ENCODE measurements around the gene TMEM219.
"Not testable (repeated sequence)": the region's sequence is repeated elsewhere in the genome, so short reads cannot be mapped to it uniquely, and the experiment has no call there.

TMEM219 gene

DNA sequence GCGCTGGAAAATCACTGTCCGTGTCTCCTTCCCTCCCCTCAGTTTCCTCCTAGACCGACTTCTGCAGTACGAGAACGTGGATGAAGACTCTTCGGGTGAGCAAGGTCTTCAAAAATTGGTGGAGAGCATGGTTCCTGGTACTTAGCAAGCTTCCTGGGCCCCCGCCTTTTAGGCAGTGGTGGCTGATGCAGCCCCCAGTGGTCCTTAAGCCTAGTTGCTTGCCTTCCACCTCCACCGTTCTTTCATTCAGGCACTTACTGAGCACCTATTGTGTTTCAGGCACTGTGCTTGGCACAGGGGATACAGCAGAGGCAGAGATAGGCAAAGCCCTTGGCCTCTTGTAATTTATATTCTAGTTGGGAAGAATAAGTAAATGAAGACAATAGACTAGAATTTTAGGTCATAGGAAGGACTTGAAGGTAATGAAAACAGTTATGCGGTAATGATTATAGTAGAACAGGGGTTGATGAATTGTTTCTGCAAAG is 34.9 kb downstream of the TMEM219 start:
- DNase-seq, result no peak

DNA sequence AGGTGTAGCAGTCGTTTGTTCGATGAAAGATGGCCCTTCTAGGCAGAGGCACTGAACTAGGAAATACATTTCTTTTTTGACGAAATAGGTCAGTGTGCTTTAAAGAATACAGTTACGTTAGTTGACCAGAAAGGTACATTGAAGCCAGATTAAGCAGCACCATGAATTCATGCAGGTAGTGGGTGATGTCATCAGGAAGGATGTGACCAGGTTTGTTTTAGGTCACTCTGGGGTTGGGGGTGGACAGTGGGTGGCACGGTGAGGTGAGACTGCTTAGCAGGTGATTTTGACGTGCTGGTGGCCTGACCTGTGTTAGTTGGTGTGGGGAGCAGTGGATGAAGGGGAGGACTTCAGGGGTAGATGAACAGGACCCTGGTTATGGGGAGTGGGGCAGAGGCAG is 37.7 kb downstream of the TMEM219 start:
- no peak for DNase-seq

DNA sequence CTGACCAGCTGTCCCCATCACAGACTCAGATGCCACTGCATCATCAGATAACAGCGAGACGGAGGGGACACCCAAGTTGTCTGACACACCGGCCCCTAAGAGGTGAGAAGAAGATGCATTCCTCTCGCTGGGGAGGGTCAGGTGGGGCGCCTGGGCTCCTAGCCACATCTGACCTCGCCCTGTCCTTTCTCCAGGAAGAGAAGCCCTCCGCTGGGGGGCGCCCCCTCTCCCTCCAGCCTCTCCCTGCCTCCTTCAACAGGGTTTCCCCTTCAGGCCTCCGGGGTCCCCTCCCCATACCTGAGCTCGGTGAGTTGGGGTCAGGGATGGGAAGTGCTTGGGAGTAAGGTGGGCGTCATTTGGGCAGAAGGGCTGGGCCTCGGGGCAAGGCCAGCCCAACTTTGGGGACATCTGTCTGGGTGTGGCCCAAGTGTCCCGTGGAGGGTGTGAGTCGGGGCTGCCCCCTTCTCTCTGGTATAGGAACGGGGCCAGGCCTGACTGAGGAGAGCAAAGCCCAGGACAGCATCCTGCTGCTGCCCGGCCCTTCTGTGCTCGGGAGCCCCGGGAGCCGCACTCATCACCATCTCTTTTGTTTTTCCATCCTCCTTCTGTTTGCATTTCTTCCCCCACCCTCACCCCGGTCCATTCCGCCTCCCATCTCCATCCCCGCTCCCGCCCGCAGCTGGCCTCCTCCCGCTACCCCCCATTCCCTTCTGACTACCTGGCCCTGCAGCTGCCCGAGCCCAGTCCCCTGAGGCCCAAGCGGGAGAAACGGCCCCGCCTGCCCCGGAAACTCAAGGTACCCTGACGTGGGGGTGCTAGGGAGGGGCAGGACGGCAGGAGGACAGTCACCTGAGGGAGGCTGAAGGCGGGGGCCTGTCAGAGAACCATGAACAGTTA is 39.1 kb downstream of the TMEM219 start:
- DNase-seq, result no peak

DNA sequence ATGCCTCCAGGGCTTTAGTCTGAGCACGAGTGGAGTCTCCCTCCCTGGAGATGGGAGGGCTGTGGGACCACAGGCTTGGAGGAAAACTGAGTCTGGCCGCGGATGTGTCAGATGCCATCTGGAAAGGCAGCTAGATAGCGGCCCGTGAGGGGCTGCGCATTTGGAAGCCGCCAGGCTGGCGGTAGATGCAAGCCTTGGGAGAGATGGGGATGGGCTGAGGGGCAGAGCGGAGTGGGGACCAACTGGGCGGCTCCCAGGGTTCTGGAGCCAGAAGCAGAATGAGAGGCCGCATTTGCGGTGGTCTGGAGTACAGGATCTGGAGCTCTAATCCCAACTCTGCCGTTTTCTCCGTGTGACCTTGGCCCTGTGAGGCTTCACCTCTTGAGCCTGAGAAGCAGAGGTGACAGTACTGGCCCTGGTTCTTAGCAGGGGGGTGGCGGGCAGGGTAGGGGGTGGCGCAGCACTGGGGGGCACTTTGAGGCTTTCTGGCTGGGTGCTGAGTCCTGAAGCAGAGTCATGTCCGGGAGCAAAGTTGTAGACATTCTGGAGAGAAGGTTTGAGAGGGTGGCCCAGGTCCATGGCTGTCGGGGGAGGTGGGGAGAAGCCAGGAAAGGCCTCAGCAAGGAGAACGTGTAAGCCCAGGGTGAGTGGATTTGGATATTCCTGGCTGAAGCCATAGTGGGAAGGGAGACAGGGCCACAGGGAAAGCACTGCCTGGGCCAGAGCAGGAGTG is 40.9 kb downstream of the TMEM219 start:
- no peak for DNase-seq

DNA sequence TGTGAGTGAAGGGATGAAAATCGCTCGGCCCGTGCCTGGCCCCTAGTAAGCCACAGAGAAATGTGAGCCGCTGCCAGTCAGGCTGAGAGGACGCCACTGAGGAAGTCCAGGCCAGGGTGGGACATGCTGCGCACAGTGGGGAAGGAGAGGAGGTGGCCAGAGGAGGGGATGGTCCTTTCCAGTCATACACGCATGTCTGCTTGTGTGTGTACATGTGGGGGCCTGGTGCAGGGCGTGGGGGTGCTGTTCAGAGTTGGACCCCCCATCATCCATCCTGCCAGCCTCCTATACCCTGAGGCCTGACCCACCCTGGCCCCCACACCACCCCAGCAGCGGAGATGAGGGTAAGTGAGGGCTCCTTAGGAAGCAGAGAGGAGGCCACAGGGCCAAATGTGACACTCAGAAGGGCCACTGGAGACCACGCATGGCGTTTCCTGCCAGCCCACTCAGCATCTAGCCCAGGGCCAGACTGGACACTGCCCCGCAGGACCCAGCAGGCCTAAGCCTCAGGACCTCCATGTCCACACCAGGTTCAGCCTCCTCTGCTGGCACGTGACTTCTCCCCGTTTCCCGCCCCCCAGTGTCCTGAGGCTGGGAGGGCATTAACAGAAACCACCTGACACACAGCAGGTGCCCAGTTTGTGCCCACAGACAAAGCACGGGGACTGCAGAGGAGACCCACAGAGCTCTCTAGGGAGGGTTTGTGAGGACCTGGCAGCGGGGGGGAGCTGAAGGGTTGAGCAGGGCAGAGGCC is 42.0 kb downstream of the TMEM219 start:
- DNase-seq, result no peak

DNA sequence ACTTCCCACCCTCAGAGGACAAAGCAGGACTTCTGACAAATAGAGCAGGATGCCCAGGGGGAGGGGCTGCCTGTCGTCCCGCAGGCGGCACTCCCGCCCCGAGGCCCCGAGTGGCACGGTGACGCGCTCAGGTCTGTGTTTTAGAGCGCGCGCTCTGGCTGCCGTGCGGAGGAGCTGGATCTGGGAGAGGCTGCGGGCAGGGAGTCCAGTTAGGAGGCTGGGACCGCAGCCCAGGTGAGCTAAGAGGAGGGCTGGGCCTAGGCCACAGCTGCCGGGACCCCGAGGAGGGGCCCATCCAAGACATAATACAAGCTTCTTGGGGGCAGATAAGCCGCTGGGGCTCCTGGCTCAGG is 42.5 kb downstream of the TMEM219 start:
- no peak for DNase-seq

DNA sequence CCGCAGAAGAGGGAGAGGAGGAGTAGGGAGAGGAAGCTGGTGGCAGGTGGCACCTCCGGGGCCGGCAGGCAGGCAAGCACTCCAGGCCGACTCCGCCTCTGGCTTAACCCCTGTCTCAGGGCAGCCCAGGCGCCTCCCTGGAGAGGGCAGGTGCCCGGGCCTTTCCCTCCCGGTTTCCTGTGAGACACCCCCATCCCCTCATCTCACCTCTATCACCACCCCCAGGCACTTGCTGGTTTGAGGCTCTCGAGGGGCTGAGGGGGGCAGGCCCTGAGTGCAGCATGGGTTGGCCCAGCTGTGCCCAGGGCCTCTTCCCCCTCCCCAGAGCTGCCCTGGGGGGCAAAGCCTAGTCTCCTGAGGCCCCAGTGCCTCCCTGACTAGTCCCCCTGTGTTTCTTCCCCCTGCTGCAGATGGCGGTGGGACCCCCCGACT is 42.9 kb downstream of the TMEM219 start:
- no peak for DNase-seq

DNA sequence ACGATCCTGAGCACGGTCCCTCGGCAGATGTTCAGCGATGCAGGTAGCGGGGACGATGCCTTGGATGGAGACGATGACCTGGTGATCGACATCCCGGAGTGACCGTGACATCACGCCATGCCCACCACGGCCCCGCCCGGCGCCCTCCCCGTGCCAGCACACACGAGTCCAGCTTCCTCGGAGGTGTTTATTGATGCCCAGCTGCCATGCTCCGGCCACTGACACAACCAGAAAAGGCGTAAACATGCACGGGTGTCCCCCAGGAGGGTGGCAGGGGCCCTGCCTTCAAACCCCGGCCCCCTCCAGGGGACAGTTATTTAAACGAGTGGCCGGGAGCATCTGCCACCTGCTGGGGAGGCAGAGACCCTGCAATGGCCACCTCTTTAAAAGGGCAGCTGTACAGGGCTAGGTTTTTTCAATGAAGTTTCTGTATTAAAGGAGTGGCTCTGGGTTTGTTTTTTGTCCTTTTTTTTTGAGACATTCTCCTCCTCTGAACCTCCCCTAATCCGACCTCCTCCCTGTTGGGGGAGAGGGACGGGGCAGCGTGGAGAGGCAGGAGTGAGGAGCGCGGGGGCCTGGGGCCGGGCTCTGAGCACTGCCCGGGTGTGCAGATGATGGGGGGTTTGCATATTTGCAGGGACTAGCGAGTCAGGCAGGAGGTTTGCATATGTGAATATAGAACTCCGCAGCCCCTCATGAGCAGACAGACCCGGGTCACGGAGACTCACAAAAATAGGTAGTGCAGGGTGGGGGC is 43.6 kb downstream of the TMEM219 start:
- peak; percentile 42 to 57 for DNase-seq

DNA sequence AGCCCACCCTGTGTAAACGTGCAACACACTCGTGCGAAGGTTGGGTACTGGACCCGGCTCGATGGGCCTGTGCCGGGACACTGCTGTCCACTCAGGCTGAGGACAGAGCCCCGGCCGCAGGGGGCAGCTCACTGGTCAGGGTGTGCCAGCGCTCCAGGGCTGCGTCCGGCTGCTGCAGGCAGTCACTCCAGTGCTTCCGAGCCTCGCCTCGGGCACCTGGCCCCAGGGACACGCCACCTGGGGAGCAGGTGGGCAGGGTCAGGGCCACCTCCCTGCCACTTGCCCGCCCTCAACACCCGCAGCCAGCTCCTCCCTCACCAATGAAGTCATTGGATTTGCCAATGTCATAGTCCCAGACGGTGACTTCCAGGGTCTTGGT is 44.2 kb downstream of the TMEM219 start:
- DNase-seq, result no peak

DNA sequence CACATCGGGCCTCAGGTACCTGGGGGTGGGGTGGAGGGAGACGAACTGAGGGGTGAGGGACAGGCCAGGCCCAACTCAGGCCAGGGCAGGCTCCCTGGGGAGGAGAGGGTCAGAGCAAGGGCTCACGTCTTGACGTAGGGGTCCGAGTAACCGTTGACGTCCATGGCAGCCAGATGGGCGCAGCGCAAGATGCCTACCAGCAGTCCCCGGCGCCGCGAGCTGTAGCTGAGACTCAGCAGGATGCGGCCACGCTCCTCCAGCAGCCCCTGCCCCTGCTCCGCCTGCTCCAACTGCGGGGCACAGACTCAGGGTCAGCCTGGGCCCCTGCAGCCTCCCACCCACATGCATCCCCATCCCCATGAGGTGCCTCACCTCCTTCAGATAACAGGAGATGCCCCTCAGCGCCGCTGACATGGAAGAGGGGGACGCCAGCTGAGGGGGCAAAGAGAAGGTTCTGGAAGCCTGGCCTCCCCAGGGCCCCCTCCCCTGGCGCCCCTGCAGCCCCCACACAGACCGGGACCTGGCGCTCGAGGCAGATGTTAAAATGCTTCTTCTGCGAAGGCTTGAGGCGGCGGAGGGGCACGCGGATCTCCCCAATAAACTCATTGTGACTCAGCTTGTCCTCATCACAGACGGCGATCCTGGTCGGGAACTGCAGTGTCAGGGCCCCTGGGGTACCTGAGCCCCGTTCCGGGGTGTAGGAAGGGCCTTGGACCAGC is 44.9 kb downstream of the TMEM219 start:
- DNase-seq, result no peak

DNA sequence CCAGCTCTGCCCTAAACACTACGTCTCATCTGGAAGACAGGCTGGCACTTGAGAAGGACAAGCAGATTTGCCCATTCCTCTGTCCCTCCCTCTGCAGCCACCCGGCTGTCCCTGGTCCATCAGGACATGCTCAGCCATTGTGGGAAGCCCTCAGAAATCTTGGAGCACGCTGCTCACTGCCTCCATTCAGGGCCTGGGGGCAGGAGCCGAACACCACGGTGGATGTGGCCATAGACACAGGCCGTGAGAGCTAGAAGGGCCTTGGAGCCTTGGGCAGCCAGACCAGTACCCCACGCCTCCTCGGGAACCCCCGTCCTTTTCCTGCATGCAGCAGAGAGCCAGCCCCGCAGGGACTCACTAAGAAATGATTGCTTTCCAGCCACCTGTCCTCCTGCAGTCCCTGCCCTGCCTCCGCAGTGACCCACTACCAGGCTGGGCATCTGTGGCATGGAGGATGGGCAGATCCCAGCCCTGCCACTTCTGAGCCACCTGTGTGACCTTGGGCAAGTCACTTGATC is 45.6 kb downstream of the TMEM219 start:
- no peak for DNase-seq

DNA sequence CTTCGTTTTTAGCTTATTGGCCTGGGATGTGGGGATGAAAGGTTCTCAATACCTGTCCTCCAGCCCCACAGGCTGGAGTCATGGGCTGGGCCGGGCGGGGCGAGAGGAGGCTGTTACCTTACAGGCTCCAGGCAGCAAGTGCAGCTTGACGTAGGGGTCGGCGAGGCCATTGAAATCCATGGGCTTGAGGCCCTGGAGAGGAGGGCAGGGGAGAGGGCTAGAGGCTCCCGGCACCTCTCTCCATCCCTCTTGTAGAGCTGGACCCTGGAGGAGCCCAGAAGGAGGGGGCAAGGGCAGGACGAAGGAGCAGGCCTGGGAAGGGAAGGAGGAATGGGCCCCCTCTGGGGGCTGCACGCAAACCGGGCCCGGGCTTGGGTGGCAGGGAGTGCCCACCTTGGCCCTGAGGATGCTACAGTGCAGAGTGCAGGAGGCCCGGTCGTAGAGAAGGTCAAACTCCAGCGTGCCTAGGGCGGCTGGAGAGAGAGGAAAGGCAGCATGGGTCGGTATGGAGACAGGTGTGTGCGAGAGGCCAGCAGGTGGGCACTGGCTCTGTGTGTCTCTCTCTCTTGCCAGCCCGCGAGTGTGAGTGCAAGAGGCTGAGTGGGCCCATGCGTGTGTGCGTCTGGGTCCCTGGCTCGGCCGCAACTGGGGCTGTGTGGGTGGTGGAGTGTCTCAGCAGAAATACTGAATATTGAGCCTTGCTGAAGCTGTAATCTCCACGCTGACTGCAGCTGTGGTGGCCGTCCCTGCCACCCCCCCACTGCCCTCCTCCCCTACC is 47.4 kb downstream of the TMEM219 start:
- DNase-seq, result no peak

DNA sequence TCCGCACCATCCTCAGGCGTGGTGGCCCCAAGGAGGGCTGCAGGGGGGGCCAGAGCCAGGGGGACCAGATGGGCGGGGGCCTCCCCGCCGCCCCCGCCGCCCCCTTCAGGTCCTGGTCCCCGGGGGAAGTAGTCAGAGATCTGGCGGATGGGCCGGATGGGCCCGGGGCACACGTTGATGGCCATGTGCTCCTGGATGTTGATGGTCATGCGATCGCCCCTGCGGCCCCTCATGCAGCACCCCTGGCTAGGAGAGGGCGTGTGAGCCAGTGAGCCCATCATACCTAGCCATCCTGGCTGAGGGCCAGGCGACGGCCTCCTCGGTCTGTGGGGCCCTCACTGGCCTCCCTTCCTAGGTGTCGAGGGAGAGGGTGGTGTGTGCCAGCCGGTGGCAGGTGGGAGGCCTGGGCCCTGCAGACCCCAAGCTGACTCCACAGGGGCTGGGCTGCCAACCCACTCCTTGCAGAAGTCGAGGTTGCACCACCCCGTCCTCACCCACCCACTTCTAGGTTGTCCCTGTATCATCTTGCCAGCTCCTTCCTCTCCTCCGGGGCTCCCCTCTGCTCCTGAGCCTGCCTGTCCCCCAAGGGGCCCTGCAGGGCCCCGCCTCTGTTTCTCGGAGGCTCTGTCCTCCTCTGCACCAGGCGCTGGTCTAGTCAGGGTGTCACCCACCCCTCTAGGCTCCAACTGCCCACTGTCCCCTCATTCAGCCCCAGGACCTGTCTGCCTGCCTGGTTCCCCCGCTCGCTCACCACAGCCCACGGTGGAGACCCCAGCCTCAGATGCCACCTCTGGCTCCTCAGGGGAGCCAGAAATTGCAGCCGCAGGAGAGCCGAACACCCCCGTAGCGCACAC is 48.3 kb downstream of the TMEM219 start:
- DNase-seq, result no peak

DNA sequence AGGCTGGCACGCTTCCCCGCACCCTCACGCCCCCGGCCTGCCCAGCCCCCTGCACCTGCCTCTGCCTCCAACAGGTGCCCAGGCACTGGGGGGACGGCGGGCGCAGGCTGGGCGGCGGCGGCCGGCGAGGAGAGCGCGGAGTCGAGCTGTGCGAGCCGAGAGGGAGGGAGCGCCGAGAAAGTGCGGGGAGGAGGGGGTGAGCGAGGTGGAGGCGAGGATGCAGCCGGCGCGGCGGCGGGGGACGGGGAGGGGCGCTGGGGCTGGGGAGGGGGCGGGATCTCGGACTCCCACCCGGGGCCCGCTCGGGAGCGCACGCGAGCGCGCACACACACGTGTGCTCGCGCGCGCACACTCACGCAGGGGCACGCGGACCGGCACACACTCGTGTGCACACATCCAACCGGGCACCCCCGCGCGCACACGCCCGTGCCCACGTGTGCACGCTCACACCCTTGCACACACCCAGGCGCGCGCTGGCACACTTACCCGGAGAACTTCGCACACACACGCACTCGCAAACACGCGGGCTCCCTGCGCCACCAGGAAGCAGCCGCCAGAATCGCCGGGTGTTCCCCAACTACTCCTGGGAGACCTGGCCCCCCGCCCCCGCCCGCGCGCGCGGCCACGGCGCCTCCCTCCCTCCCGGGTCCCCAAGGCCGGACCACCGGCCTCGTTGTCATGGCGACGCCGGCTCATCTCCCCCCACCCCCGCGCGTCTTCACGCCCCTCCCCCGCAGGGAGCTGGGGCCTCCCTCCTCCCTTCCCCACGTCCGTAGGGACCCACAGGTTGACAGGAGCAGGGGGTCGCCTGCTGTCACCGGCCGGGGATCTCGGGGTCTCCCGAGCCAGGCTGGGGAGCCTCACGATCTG is 49.2 kb downstream of the TMEM219 start, which contains the start of gene DOC2A:
TSS of gene DOC2A (minus strand) at position 184 of the 870 bp plus-strand sequence. CDS start 805 bp downstream, outside the sequence.
- DNase-seq, result peak in 1 of 2 donors; percentile 37

DNA sequence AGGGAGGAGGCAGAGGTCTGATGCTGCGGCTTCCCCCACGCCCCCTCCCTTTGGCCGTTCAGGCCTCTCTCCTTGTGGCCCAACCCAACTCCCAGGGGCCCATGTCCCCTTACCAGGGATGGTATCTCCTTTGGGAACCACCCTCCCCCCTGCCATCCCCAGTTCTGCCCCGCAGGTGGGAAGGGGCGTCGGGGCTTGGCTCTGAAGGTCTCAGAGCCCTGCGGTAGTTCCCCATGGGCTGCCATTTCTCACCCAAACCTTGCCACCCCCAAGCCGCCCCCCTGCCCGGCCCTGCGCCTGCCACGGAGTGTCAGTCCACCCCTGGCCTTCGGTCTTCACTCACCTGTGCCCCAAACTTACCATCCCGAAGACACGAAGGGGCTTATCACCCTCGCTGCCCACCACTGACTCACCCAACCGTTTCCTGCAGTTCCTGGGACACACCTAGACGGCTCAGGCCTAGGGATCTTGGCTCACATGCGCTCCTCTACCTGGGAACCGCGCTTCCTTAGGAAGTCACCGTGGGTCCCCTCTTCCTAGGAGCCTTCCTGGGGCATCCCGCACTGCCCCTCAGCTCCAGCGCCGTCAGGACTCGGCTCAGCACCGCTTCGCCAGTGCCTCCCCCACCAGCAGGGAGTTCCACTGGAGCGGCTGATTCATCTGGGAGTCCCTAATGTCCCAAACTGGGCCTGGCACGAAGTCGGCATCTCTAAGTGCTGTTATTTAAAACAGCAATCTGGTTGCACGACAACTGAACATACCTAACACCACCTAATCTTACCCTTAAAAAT is 50.0 kb downstream of the TMEM219 start:
- DNase-seq, result no peak

DNA sequence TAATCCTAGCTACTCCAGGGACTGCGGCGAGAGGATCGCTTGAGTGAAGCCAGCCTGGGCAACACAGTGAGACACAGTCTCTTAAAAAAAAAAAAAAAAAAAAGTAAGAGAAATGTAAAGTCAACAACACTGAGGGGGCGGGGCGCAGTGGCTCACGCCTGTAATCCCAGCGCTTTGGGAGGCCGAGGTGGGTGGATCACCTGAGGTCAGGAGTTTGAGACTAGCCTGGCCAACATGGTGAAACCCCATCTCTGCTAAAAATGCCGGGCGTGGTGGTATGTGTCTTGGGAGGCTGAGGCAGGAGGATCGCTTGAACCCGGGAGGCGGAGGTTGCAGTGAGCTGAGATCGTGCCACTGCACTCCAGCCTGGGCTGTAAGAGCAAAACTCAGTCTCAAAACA is 50.7 kb downstream of the TMEM219 start:
- DNase-seq, result not testable (repeated sequence)

DNA sequence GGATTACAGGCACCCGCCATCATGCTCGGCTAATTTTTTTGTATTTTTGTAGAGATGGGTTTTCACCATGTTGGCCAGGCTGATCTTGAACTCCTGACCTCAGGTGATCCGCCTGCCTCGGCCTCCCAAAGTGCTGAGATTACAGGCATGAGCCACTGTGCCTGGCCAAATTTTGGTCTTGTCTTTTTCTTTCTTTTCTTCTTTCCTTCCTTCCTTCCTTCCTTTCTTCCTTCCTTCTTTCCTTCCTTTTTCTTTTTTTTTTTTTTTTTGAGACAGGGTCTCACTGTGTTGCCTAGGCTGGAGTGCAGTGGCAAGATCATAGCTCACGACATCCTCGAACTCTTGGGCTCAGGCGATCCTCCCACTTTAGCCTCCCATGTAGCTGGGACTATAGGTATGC is 53.6 kb downstream of the TMEM219 start:
- not testable (repeated sequence) for DNase-seq

Data from CD4-positive, alpha-beta T cell treated with Interferon alpha-2 for 1 hour (primary cell).